Cardiac fibroblast (primary cell): ENCODE measurements around the gene SND1.

Source experiments
- DNase-seq, 2 donors: peaks; one replicate each; pipeline versions ENCODE4 v3.0.0 to v3.0.0-alpha.2; 2010; ENCODE audit warnings: low read depth in 2 of 2
- H3K4me3 ChIP-seq, 2 donors: replicated peaks in 1 of 2; 1 replicate in 1 of 2; 2 replicates in 1 of 2; pipeline ENCODE4 v1.5.1; 2011; ENCODE audit warnings: low read depth in 2 of 2, low read length in 2 of 2, mild to moderate bottlenecking in 2 of 2, moderate library complexity in 1 of 2
- TF ChIP-seq, protein P1 (sequence below): IDR thresholded peaks from one replicate; pipeline ENCODE4 v1.5.1; 2011; ENCODE audit warnings: low read depth, mild to moderate bottlenecking, low read length, inconsistent platforms

The SND1 gene

GRCh38 chr7:128040205-128040604, 388.2 kb downstream of the SND1 start:
- TF ChIP-seq, protein P1, sequence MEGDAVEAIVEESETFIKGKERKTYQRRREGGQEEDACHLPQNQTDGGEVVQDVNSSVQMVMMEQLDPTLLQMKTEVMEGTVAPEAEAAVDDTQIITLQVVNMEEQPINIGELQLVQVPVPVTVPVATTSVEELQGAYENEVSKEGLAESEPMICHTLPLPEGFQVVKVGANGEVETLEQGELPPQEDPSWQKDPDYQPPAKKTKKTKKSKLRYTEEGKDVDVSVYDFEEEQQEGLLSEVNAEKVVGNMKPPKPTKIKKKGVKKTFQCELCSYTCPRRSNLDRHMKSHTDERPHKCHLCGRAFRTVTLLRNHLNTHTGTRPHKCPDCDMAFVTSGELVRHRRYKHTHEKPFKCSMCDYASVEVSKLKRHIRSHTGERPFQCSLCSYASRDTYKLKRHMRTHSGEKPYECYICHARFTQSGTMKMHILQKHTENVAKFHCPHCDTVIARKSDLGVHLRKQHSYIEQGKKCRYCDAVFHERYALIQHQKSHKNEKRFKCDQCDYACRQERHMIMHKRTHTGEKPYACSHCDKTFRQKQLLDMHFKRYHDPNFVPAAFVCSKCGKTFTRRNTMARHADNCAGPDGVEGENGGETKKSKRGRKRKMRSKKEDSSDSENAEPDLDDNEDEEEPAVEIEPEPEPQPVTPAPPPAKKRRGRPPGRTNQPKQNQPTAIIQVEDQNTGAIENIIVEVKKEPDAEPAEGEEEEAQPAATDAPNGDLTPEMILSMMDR = no peak
- no peak for DNase-seq
- H3K4me3 ChIP-seq = no peak overlapping the region

GRCh38 chr7:128041203-128041602, 389.2 kb downstream of the SND1 start:
- H3K4me3 ChIP-seq = no peak overlapping the region
- DNase-seq = peak; percentile 77 to 81
- TF ChIP-seq, protein P1 = no peak

DNA sequence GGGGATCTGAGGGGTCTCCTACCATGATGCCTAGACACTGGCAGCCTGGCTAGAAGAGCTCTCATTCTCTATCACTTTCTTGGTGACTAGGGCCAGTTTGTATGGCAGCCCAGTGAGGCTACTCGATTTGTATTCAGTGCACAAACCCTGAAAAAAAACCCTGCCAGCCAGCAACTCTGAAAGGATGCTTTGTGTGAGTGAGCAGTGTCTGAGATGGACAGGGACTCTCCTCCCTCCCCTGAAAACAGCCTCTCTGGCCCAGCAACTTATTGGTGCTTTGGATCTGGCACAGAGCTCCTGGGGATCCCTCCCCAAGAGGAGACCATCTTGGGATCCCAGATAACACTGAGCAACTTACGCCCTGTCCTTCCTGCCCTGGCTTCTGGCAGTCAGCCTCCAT, 390.0 kb downstream of the SND1 start:
- DNase-seq = no peak
- TF ChIP-seq, protein P1 = no peak

GRCh38 chr7:128044064-128044463, 392.1 kb downstream of the SND1 start:
- no peak for DNase-seq
- H3K4me3 ChIP-seq = no peak overlapping the region
- TF ChIP-seq, protein P1 = no peak

More for the DNA sequence above, 390.0 kb downstream of the SND1 start:
- H3K4me3 ChIP-seq = no peak overlapping the region

- TF ChIP-seq, protein P1 = no peak
- DNase-seq = no peak
- H3K4me3 ChIP-seq = no peak overlapping the region
Measured at GRCh38 chr7:128045158-128045557, 393.2 kb downstream of the SND1 start.

- H3K4me3 ChIP-seq = no peak overlapping the region
- TF ChIP-seq, protein P1 = no peak
- DNase-seq = peak; percentile 30 to 36
Measured at GRCh38 chr7:128045766-128046165, 393.8 kb downstream of the SND1 start.

DNA sequence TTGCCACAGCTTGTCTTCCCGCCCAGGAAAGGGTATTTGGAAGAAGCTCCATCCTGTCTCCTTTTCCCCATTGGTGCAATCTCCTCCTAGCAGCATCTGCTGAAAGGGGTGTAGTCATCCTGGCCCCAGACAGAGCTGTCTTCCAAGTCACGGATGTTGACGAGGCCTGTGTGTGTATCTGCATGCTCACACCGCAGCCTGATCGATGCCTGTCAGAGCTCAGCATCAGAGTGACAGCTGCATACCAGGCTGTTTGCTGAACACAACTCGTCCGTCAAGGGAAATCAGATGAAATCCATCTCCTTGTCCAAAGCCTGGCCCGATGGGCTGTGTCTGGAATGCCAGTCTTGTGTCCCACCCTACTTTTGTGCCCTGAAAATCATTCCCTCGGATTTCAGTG, 400.4 kb downstream of the SND1 start:
- DNase-seq = no peak
- TF ChIP-seq, protein P1 = no peak
- no peak overlapping the region for H3K4me3 ChIP-seq
